Mesangial cell (primary cell): ENCODE data around the gene PCDHGB7. TPM values are rescaled to one million over a fixed set of nuclear protein-coding genes. Genes with fewer than 3 reads are reported as not detected.

Source experiments
- total RNA-seq: library from RNA; depleted of rRNA; stranded (reverse); fragments of >200 nt; gene quantifications from 2 replicates; pipeline ENCODE4 v1.2.3, GENCODE V29; 2015

Gene PCDHGB7
- 5.1 and 18.1 TPM in 2 replicates for total RNA-seq

DNA sequence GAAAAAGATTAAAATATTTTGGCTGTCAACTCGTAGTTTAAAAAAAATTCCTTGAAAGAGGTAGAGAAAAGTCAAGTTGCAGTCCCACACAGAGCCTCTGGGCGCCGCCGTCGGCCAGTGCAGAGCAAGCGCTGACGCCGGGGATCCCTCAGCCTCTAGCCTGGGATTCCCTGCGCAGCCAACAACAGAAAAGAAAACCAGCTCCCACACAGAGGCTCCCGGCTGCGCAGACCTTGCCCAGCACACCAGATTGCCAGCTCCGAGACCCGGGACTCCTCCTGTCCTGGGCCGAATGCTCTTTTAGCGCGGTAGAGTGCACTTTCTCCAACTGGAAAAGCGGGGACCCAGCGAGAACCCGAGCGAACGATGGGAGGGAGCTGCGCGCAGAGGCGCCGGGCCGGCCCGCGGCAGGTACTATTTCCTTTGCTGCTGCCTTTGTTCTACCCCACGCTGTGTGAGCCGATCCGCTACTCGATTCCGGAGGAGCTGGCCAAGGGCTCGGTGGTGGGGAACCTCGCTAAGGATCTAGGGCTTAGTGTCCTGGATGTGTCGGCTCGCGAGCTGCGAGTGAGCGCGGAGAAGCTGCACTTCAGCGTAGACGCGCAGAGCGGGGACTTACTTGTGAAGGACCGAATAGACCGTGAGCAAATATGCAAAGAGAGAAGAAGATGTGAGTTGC, at the start of gene PCDHGB7:
Gene PCDHGB7, plus strand, starts transcription at position 184 of the 679 bp plus-strand sequence. Its CDS starts 183 bp downstream, at position 367.

DNA sequence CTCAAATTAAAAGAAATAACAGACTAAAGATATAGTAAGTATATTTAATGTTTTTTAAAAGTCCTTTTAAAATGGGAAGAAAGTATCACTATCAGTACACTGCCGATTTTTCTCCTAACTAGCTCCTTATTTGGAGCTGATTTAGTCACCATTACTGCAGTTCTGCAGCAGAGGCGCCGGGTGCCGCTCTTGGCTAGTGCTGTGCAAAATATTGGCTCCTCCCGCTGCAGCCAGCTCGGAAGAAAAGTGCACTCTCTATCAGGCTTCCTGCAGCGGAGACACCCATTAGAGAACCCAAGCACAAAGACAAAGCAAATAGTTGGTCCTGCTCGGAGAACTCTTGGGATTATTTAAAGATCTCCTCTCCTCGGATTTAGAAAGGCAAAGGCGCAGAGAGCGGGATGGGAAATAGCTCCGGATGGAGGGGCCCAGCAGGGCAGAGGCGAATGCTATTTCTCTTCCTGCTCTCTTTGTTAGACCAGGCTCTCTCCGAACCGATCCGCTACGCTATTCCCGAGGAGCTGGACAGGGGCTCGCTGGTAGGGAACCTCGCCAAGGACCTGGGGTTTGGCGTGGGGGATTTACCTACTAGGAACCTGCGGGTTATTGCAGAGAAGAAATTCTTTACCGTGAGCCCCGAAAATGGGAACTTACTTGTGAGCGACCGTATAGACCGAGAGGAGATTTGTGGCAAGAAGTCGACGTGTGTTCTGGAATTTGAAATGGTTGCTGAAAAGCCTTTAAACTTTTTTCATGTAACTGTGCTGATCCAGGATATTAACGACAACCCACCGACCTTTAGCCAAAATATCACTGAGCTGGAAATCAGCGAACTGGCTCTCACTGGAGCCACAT, 47.3 kb upstream of the PCDHGB7 start, which contains the start of gene PCDHGB3:
Gene PCDHGB3, plus strand, starts transcription at position 249 of the 855 bp plus-strand sequence. Its CDS starts 153 bp downstream, at position 402.

DNA sequence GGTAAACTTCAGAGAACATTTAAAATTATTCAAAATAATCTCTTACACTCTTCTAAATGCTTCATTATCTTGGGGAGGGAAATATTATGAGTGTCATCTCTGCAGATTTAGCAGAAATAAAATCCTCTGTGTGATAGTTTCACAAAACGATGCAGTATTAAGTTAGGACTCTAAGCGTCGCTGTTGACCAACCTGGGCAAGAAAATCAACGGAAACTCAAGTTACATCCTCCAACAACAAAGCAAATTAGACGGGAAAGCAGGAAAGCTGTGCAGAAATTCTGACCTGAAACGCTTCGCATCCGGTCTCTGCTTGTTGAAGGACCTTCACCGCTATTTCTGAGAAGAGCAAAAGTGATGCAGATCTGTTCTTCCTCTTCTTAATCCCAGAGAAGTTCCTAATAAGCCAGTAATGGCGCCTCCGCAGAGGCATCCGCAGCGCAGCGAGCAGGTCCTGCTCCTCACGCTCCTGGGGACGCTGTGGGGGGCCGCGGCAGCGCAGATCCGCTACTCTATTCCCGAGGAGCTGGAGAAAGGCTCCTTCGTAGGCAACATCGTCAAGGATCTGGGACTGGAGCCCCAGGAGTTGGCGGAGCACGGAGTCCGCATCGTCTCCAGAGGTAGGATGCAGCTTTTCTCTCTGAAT, 43.7 kb upstream of the PCDHGB7 start, which contains the start of gene PCDHGA6:
Gene PCDHGA6, plus strand, starts transcription at position 219 of the 645 bp plus-strand sequence. Its CDS starts 193 bp downstream, at position 412.

DNA sequence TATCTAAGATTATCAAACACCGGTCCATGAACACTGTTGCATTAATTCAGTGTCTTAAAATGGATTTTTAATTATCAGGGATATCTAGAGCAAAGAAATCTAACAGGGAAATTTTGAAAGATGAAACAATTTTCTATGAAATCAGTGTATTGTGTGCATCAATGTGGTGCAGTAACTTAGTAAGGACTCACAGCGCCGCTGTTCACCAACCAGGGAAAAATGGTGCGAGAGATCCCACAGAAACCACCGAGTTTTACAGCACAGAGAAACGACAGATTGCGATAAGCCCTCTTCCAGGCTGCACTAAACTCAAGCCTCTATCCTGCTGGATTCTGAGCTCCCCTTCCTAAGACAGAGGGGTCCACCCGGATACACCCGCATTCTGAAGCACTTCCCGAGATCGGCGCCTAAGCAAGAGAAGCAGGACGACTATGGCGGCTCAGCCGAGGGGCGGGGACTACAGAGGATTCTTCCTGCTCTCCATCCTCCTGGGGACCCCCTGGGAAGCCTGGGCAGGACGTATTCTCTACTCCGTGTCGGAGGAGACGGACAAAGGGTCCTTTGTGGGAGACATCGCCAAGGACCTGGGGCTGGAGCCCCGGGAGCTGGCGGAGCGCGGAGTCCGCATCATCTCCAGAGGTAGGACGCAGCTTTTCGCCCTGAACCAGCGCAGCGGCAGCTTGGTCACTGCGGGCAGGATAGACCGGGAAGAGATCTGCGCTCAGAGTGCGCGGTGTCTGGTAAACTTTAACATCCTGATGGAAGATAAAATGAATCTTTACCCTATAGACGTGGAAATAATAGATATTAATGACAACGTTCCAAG, 34.8 kb upstream of the PCDHGB7 start, which contains the start of gene PCDHGA7:
Gene PCDHGA7, plus strand, starts transcription at position 274 of the 826 bp plus-strand sequence. Its CDS starts 158 bp downstream, at position 432.

DNA sequence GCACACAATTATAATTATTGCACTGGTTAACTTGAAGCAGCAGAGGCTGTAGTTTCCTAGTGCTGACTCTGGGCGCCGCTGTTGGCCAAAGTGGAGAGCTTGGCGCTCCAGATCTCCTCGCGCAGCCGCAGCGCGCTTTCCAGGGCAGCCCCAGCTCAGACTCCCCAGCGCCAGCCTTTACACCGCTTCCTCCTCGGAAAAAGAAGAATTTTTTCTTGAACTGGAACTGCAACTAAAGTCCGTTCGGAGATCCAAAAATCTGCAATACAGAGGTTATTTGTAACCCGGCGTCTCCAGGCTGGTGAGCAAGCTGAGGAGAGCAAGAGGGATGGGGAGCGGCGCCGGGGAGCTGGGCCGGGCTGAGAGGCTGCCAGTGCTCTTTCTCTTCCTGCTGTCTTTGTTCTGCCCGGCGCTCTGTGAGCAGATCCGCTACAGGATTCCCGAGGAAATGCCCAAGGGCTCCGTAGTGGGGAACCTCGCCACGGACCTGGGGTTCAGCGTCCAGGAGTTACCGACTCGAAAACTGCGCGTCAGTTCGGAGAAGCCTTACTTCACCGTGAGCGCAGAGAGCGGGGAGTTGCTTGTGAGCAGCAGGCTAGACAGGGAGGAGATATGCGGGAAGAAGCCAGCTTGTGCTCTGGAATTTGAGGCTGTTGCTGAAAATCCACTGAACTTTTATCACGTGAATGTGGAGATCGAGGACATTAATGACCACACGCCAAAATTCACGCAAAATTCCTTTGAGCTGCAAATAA, 29.7 kb upstream of the PCDHGB7 start, which contains the start of gene PCDHGB4:
Gene PCDHGB4, plus strand, starts transcription at position 142 of the 755 bp plus-strand sequence. Its CDS starts 187 bp downstream, at position 329.

DNA sequence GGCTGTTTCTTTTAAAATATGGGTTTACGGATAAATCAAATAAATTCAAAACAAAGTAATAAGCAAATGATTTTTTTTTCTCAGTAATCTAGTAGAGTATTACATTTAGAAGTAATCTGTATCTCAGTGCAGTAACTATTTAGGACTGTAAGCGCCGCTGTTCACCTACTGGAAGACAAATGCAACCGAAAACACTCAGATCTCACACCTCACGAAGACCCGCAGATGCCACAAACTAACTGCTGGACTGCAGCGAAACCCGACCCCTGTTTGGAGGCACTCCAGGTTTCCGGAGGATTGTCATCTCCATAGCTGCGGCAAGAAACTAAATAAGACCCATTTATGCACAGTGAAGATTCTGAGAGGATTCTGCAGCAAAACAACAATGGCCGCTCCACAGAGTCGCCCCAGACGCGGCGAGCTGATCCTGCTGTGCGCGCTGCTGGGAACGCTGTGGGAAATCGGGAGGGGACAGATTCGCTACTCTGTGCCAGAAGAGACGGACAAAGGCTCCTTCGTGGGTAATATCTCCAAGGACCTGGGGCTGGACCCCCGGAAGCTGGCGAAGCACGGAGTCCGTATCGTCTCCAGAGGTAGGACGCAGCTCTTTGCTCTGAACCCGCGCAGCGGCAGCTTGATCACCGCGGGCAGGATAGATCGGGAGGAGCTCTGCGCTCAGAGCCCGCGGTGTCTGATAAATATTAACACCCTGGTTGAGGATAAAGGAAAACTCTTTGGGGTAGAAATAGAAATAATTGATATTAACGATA, 24.9 kb upstream of the PCDHGB7 start, which contains the start of gene PCDHGA8:
Gene PCDHGA8, plus strand, starts transcription at position 205 of the 770 bp plus-strand sequence. Its CDS starts 181 bp downstream, at position 386.

DNA sequence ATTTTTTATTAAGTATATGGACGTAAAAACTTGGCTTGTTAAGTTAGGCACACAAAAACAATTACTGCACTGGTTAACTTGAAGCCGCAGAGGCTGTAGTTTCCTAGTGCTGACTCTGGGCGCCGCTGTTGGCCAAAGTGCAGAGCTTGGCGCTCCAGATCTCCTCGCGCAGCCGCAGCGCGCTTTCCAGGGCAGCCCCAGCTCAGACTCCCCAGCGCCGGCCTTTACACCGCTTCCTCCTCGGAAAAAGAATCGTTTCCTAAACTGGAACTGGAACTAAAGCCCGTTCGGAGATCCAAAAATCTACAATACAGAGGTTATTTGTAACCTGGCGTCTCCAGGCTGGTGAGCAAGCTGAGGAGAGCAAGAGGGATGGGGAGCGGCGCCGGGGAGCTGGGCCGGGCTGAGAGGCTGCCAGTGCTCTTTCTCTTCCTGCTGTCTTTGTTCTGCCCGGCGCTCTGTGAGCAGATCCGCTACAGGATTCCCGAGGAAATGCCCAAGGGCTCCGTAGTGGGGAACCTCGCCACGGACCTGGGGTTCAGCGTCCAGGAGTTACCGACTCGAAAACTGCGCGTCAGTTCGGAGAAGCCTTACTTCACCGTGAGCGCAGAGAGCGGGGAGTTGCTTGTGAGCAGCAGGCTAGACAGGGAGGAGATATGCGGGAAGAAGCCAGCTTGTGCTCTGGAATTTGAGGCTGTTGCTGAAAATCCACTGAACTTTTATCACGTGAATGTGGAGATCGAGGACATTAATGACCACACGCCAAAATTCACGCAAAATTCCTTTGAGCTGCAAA, 19.5 kb upstream of the PCDHGB7 start, which contains the start of gene PCDHGB5:
Gene PCDHGB5, plus strand, starts transcription at position 192 of the 796 bp plus-strand sequence. Its CDS starts 181 bp downstream, at position 373.

DNA sequence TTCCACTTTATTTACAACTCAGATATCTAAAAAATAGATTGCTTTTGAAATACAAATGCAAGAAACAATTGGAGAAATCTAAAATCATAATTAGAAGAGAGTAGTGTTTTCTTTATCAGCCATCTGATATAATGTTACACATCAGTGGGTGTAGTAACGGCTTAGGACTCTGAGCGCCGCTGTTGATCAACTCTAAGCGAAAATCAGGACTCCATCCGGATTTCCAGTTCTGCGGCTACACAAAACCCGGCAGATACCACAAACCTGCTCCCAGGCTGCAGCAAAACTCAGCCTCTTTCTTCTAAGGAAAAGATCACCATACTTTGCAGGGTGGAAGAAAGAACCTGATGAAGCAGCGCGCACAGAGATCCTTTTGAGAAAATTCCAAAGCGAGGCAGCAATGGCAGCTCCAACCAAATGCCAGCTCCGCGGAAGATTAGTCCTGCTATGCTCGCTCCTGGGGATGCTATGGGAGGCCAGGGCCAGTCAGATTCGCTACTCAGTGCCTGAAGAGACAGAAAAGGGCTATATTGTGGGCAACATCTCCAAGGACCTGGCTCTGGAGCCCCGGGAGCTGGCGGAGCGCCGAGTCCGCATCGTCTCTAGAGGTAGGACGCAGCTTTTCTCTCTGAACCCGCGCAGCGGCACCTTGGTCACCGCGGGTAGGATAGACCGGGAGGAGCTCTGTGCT, 14.8 kb upstream of the PCDHGB7 start, which contains the start of gene PCDHGA9:
Gene PCDHGA9, plus strand, starts transcription at position 226 of the 691 bp plus-strand sequence. Its CDS starts 175 bp downstream, at position 401.

DNA sequence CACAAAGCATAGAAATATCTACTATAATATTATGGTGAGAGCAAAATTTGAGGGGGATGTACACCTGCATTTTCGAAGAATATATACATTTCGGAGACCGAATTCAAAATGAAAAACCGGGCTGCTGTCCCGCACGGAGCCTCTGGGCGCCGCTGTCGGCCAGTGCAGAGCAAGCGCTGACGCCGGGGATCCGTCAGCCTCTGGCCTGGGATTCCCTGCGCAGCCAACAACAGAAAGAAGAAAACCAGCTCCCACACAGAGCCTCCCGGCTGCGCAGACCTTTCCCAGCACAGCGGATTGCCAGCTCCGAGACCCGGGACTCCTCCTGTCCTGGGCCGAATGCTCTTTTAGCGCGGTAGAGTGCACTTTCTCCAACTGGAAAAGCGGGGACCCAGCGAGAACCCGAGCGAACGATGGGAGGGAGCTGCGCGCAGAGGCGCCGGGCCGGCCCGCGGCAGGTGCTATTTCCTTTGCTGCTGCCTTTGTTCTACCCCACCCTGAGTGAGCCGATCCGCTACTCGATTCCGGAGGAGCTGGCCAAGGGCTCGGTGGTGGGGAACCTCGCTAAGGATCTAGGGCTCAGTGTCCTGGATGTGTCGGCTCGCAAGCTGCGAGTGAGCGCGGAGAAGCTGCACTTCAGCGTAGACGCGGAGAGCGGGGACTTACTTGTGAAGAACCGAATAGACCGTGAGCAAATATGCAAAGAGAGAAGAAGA, 9.5 kb upstream of the PCDHGB7 start, which contains the start of gene PCDHGB6:
Gene PCDHGB6, plus strand, starts transcription at position 232 of the 716 bp plus-strand sequence. Its CDS starts 182 bp downstream, at position 414.

DNA sequence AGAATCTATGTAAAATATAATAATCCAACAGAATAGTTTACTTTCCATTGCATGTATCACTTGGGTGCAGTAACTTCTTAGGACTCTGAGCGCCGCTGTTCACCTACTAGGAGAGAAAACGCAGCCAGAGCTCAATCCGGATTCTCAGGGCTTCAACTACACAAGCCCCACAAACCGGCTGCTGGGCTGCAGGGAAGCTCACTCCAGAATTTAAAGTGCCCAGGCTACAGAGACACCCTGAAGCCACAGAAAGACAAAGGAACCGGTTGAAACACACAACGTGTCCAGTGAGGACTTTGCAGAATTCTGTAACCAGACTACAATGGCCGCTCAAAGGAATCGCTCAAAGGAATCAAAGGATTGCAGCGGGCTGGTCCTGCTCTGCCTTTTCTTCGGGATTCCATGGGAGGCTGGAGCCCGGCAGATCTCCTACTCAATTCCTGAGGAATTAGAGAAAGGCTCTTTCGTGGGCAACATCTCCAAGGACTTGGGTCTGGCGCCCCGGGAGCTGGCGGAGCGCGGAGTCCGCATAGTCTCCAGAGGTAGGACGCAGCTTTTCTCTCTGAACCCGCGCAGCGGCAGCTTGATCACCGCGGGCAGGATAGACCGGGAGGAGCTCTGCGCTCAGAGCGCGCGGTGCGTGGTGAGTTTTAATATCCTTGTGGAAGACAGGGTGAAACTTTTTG, 4.5 kb upstream of the PCDHGB7 start, which contains the start of gene PCDHGA10:
Gene PCDHGA10, plus strand, starts transcription at position 134 of the 686 bp plus-strand sequence. Its CDS starts 189 bp downstream, at position 323.

DNA sequence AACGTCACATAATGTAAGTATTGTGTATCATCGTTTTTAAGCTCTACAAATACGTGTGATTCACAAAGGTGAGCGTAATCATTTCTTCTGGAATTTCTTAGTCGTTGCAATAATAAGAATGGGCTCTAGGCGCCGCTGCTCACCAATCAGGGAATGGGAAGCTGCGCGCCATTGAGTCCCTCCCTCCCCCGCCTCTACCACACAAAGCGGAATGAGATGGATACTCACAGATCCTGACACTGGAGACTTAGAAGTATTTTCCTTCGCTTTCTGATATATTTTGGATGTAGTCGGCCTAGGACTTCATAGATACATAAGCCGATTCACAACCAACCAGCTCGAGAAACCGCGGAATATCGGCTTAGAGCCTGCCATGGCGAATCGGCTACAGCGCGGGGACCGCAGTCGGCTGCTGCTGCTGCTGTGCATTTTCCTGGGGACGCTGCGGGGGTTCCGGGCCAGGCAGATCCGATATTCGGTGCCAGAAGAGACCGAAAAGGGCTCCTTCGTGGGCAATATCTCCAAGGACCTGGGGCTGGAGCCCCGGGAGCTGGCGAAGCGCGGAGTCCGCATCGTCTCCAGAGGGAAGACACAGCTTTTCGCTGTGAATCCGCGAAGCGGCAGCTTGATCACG, 3.5 kb downstream of the PCDHGB7 start, which contains the start of gene PCDHGA11:
Gene PCDHGA11, plus strand, starts transcription at position 197 of the 634 bp plus-strand sequence. Its CDS starts 177 bp downstream, at position 374.

DNA sequence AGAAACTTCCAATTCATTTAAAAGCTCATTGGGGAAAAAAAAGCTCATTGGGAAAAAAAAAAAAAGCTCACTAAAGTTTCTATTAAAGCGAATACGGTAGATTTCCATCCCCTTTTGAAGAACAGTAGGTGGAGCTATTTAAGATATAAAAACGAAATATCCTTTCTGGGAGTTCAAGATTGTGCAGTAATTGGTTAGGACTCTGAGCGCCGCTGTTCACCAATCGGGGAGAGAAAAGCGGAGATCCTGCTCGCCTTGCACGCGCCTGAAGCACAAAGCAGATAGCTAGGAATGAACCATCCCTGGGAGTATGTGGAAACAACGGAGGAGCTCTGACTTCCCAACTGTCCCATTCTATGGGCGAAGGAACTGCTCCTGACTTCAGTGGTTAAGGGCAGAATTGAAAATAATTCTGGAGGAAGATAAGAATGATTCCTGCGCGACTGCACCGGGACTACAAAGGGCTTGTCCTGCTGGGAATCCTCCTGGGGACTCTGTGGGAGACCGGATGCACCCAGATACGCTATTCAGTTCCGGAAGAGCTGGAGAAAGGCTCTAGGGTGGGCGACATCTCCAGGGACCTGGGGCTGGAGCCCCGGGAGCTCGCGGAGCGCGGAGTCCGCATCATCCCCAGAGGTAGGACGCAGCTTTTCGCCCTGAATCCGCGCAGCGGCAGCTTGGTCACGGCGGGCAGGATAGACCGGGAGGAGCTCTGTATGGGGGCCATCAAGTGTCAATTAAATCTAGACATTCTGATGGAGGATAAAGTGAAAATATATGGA, 13.0 kb downstream of the PCDHGB7 start, which contains the start of gene PCDHGA12:
Gene PCDHGA12, plus strand, starts transcription at position 176 of the 782 bp plus-strand sequence. Its CDS starts 253 bp downstream, at position 429.

